ENCODE data around the gene EEIG2.
"Not testable (repeated sequence)": the region's sequence is repeated elsewhere in the genome, so short reads cannot be mapped to it uniquely, and the experiment has no call there.

Gene EEIG2

GRCh38 chr1:108534759-108535158 is 25.1 kb upstream of the EEIG2 start:
- DNase-seq (ENCODE audit: low read depth), result no peak
- no peak overlapping the region for H3K4me3 ChIP-seq (ENCODE audit: low read length)
- no peak for TF ChIP-seq CTCF (IDR thresholded peaks at IDR 0.05; ENCODE audit: insufficient read depth, low read depth, low read length, missing control alignments)

- not testable (repeated sequence) for DNase-seq (ENCODE audit: low read depth); H3K4me3 ChIP-seq (ENCODE audit: low read length)
These were observed 24.5 kb upstream of the EEIG2 start for GRCh38 chr1:108535315-108535897.

- DNase-seq (ENCODE audit: low read depth), result not testable (repeated sequence)
These were observed 23.9 kb upstream of the EEIG2 start for GRCh38 chr1:108536021-108536420.

GRCh38 chr1:108536791-108537190 is 23.1 kb upstream of the EEIG2 start:
- H3K4me3 ChIP-seq (ENCODE audit: low read length); DNase-seq (ENCODE audit: low read depth): not testable (repeated sequence)

More at GRCh38 chr1:108536021-108536420, 23.9 kb upstream of the EEIG2 start:
- not testable (repeated sequence) for H3K4me3 ChIP-seq (ENCODE audit: low read length)

- TF ChIP-seq CTCF (IDR thresholded peaks at IDR 0.05; ENCODE audit: insufficient read depth, low read depth, low read length, missing control alignments), result no peak
- H3K4me3 ChIP-seq (ENCODE audit: low read length), result no peak overlapping the region
These were observed 21.9 kb upstream of the EEIG2 start for GRCh38 chr1:108537976-108538375.

GRCh38 chr1:108540977-108541376 is 18.9 kb upstream of the EEIG2 start:
- TF ChIP-seq CTCF (IDR thresholded peaks at IDR 0.05; ENCODE audit: insufficient read depth, low read depth, low read length, missing control alignments), result no peak
- H3K4me3 ChIP-seq (ENCODE audit: low read length), result no peak overlapping the region
- DNase-seq (ENCODE audit: low read depth), result no peak

More at GRCh38 chr1:108537976-108538375, 21.9 kb upstream of the EEIG2 start:
- no peak for DNase-seq (ENCODE audit: low read depth)

- no peak for TF ChIP-seq CTCF (IDR thresholded peaks at IDR 0.05; ENCODE audit: insufficient read depth, low read depth, low read length, missing control alignments)
- no peak for DNase-seq (ENCODE audit: low read depth)
- H3K4me3 ChIP-seq (ENCODE audit: low read length), result no peak overlapping the region
These were observed 18.0 kb upstream of the EEIG2 start for GRCh38 chr1:108541861-108542260.

GRCh38 chr1:108547493-108547892 is 12.4 kb upstream of the EEIG2 start:
- not testable (repeated sequence) for H3K4me3 ChIP-seq (ENCODE audit: low read length); DNase-seq (ENCODE audit: low read depth)

- no peak overlapping the region for H3K4me3 ChIP-seq (ENCODE audit: low read length)
- DNase-seq (ENCODE audit: low read depth), result no peak
- no peak for TF ChIP-seq CTCF (IDR thresholded peaks at IDR 0.05; ENCODE audit: insufficient read depth, low read depth, low read length, missing control alignments)
These were observed 8.6 kb upstream of the EEIG2 start for GRCh38 chr1:108551137-108551862.

All from epithelial cell of esophagus (primary cell).